HUES64 (cell line): ENCODE results near the gene FOXO1.

ENCODE experiments used
- H3K27ac ChIP-seq: 2 replicates; pipeline ENCODE4 v1.7.0; 2013; ENCODE audit warnings: low read depth, low read length, inconsistent platforms
- H3K27me3 ChIP-seq: 2 replicates; pipeline ENCODE4 v1.6.1; 2013; ENCODE audit warnings: mild to moderate bottlenecking, low read length; ENCODE audit not compliant: insufficient read depth
- H3K36me3 ChIP-seq: 2 replicates; pipeline ENCODE4 v1.6.1; 2013; ENCODE audit warnings: mild to moderate bottlenecking, low read length; ENCODE audit not compliant: insufficient read depth
- H3K4me1 ChIP-seq: 2 replicates; pipeline ENCODE4 v1.6.1; 2013; ENCODE audit warnings: mild to moderate bottlenecking, low read length, moderate library complexity; ENCODE audit not compliant: insufficient read depth
- H3K4me3 ChIP-seq: 2 replicates; pipeline ENCODE4 v1.5.1; 2013; ENCODE audit warnings: mild to moderate bottlenecking, low read length, moderate library complexity
- H3K9ac ChIP-seq: 2 replicates; pipeline ENCODE4 v1.6.1; 2013; ENCODE audit warnings: mild to moderate bottlenecking, low read depth, low read length
- H3K9me3 ChIP-seq: 2 replicates; pipeline ENCODE4 v1.6.1; 2013; ENCODE audit warnings: low read depth, low read length; ENCODE audit not compliant: insufficient read depth
- WGBS: fragments of 150-250, 120-280 bp; methylation state at CpG from one replicate; pipeline ENCODE4 v1.1.7; 2013; ENCODE audit warnings: missing lambda C conversion rate; 5-methylcytosine and 5-hydroxymethylcytosine counted together

Gene FOXO1

GRCh38 chr13:40618581-40619478 lies 47.6 kb downstream of the FOXO1 start:
- Histone ChIP-seq H3K4me3 (no peak overlapping the region), H3K9me3 (no peaks in the 10 kb centered on the region), H3K4me1 (peaks cover 47% of the 10 kb centered on the region), H3K27me3 (no peaks in the 10 kb centered on the region), H3K9ac (no peak overlapping the region), H3K36me3 (no peaks in the 10 kb centered on the region), H3K27ac (no peak overlapping the region)
- WGBS, result 97% methylated on average over 15 of the region's 15 CpGs

- H3K4me3 ChIP-seq, result no peak overlapping the region
- H3K9ac ChIP-seq, result no peak overlapping the region
- no peaks in the 10 kb centered on the region for H3K27me3 ChIP-seq
- no peaks in the 10 kb centered on the region for H3K9me3 ChIP-seq
- H3K36me3 ChIP-seq, result no peaks in the 10 kb centered on the region
- H3K27ac ChIP-seq, result no peak overlapping the region
- WGBS, result 97% methylated on average over 8 of the region's 8 CpGs
- H3K4me1 ChIP-seq, result peaks cover 46% of the 10 kb centered on the region
These were observed 48.6 kb downstream of the FOXO1 start for GRCh38 chr13:40617801-40618356.

DNA sequence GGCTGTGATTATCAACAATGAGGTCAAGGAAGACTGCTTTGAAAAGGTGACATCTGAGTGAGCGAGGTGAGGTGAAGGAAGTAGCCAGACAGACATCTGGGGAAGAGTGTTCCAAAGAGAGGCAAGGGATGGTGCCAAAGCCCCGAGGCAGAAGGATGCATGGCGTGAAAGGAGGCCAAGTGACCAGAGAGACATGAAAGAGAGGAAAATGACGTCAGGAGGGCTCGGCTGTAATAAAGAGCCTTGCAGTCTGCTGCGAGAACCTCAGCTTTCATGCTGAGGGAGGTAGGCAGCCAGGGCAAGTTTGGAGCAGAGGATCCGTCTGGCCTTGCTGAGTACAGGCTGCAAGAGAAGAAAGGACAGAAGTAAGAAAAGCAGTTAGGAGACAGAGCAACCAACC lies 50.8 kb downstream of the FOXO1 start:
- H3K27me3 ChIP-seq, result no peaks in the 10 kb centered on the region
- peaks cover 48% of the 10 kb centered on the region for H3K4me1 ChIP-seq
- H3K4me3 ChIP-seq, result no peak overlapping the region
- 88% methylated on average over 7 of the region's 7 CpGs for WGBS
- no peak overlapping the region for H3K27ac ChIP-seq
- no peaks in the 10 kb centered on the region for H3K36me3 ChIP-seq
- H3K9me3 ChIP-seq, result no peaks in the 10 kb centered on the region
- no peak overlapping the region for H3K9ac ChIP-seq

- Histone ChIP-seq H3K36me3 (no peaks in the 10 kb centered on the region), H3K27me3 (no peaks in the 10 kb centered on the region), H3K9ac (no peak overlapping the region), H3K4me1 (peaks cover 45% of the 10 kb centered on the region), H3K4me3 (no peak overlapping the region), H3K9me3 (no peaks in the 10 kb centered on the region), H3K27ac (no peak overlapping the region; the same call in 1 of the 2 replicates)
- 77% methylated on average over 4 of the region's 4 CpGs for WGBS
These were observed 52.5 kb downstream of the FOXO1 start for GRCh38 chr13:40613914-40614313.

DNA sequence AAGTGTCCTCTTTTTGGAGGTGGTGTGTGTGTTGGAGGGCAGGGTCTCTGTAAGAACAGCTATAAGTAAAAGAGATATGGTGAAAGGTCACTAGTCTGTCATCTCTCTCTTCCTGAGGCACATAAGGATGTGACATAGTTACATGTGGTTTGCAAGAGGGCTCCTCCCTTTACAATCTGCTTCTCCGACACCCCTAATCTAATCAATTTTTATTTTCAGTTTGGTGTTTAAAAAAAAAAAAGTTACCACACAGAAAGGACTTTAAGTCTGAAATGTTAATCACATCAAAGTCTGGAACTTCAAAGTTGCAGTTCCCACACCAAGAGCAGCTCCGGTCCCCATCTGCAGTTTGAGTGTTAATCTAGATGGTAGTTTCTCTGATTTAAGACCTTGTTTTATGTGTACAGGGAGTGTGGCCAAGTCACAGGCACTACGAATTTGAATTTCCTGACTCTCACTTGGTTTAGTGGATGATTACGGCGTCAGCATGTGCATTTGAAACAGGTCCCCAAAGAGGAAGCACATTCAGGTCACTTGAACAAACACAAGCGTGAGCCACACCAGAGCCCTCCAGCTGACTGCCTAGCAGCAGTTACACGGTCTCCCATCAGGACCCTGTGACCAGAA lies 53.1 kb downstream of the FOXO1 start:
- peaks cover 45% of the 10 kb centered on the region for H3K4me1 ChIP-seq
- no peak overlapping the region for H3K4me3 ChIP-seq
- H3K27me3 ChIP-seq, result no peaks in the 10 kb centered on the region
- H3K36me3 ChIP-seq, result no peaks in the 10 kb centered on the region
- WGBS, result 83% methylated on average over 6 of the region's 7 CpGs
- no peak overlapping the region for H3K27ac ChIP-seq
- H3K9ac ChIP-seq, result no peak overlapping the region
- H3K9me3 ChIP-seq, result no peaks in the 10 kb centered on the region

DNA sequence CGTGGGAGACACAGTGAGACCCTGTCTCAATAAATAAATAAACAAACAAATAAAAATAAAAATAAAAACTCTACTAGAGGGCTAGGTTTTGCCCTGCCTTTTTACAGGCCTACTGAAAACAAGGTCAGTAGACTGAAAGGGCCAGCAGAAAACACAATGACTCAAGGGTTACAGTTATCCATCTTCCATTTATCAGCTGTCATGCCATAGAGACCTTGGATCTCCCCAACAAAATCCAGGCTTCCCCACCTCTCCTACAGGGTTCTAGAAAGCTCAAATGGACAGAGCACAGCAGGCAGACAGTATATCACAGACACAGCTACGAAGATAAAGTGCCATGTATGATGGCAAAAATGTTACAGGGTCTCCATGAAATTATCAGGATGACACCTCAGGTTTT lies 54.4 kb downstream of the FOXO1 start:
- peaks cover 40% of the 10 kb centered on the region for H3K4me1 ChIP-seq
- WGBS, result 0% methylated on average over 1 of the region's 2 CpGs

GRCh38 chr13:40611635-40612034 lies 54.8 kb downstream of the FOXO1 start:
- H3K9me3 ChIP-seq, result no peaks in the 10 kb centered on the region
- H3K27me3 ChIP-seq, result no peaks in the 10 kb centered on the region
- peaks cover 40% of the 10 kb centered on the region for H3K4me1 ChIP-seq
- no peak overlapping the region for H3K9ac ChIP-seq
- no peak overlapping the region for H3K4me3 ChIP-seq
- 64% methylated on average over 7 of the region's 7 CpGs for WGBS
- no peaks in the 10 kb centered on the region for H3K36me3 ChIP-seq
- no peak overlapping the region for H3K27ac ChIP-seq

More for the DNA sequence above, 54.4 kb downstream of the FOXO1 start:
- H3K27ac ChIP-seq, result no peak overlapping the region
- no peak overlapping the region for H3K4me3 ChIP-seq
- no peaks in the 10 kb centered on the region for H3K9me3 ChIP-seq
- no peaks in the 10 kb centered on the region for H3K36me3 ChIP-seq
- no peak overlapping the region for H3K9ac ChIP-seq
- H3K27me3 ChIP-seq, result no peaks in the 10 kb centered on the region

DNA sequence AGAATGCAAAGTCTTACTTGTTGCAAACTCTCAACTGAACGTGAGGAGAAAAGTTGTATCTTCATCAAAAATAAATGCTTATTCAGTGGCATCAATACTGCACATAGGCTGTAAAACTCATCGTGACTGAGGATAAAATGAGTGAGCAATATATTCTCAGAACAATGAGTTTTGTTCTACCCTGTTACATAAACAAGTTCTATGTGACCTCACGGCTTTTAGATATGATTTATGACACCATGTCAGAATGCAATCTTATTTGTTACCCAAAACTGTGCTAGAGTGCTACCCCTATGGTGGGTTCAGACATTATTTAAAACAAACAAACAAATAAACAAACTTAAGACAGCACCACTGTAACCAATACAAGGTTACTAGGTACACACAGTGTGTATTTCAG lies 55.4 kb downstream of the FOXO1 start:
- H3K9me3 ChIP-seq, result no peaks in the 10 kb centered on the region
- H3K9ac ChIP-seq, result no peak overlapping the region
- no peaks in the 10 kb centered on the region for H3K36me3 ChIP-seq
- H3K4me1 ChIP-seq, result peaks cover 41% of the 10 kb centered on the region
- no peak overlapping the region for H3K27ac ChIP-seq
- WGBS, result 97% methylated on average over 3 of the region's 3 CpGs
- H3K27me3 ChIP-seq, result no peaks in the 10 kb centered on the region
- no peak overlapping the region for H3K4me3 ChIP-seq

- no peaks in the 10 kb centered on the region for H3K9me3 ChIP-seq
- H3K36me3 ChIP-seq, result no peaks in the 10 kb centered on the region
- no peak overlapping the region for H3K4me3 ChIP-seq
- H3K27ac ChIP-seq, result no peak overlapping the region
- WGBS, result 94% methylated on average over 7 of the region's 9 CpGs
- H3K9ac ChIP-seq, result no peak overlapping the region
- no peaks in the 10 kb centered on the region for H3K27me3 ChIP-seq
- peaks cover 48% of the 10 kb centered on the region for H3K4me1 ChIP-seq
These were observed 56.3 kb downstream of the FOXO1 start for GRCh38 chr13:40609972-40610726.

DNA sequence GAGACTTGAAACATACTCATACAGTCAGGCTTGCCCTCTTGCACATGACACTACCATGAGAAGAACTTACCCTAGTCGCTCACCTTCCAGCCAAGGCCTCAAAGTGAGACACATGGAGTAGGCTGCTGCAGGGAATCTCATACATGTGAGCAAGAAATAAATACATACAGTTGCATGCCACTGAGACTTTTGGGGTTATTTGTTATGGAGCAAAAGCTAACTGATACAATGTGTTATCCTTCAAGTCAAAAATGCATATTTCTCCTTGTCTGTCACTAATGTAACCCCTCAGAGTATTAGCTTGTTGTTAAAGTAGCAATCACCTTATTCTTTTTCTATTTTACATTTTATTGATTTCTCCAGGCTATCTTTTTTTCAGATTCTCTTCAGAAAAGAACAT lies 58.1 kb downstream of the FOXO1 start:
- WGBS, result 96% methylated on average over 1 of the region's 1 CpG
- Histone ChIP-seq H3K27me3 (no peaks in the 10 kb centered on the region), H3K4me3 (no peak overlapping the region), H3K36me3 (no peaks in the 10 kb centered on the region), H3K9me3 (no peaks in the 10 kb centered on the region), H3K27ac (no peak overlapping the region), H3K4me1 (peaks cover 38% of the 10 kb centered on the region), H3K9ac (no peak overlapping the region)

DNA sequence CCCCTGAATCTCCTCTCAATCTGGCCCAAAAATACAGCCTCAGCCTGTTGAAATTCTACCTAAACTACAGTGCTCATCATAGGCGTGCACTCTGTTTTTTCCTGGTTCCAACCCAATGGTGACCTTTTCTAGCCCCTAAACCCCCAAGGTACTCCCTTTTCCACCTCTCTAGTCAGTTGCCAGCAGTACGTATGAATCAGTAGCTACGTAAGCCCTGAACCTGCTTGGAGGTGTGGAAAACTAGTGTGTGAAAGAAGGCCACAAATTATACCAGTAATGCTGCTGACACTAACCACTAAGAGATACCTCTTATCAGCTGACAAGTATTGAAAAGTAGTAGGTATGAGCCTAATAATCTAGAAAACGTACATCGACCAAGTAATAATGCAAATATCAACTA lies 60.9 kb downstream of the FOXO1 start:
- Histone ChIP-seq H3K4me3 (no peak overlapping the region), H3K36me3 (no peaks in the 10 kb centered on the region), H3K9ac (no peak overlapping the region), H3K27ac (no peak overlapping the region), H3K27me3 (no peaks in the 10 kb centered on the region), H3K9me3 (no peaks in the 10 kb centered on the region), H3K4me1 (peaks cover 39% of the 10 kb centered on the region)
- WGBS, result 92% methylated on average over 1 of the region's 5 CpGs
